ENCODE measurements around the gene LRMDA. TPM values are rescaled to one million over a fixed set of nuclear protein-coding genes. Genes with fewer than 3 reads are reported as not detected.

LRMDA gene
- total and polyA plus RNA-seq, 10 of the 15 experiments (the other 5 are each of a cell fraction or from before 2014, with no cell fraction given), result 0.07 to 0.54 (median 0.29) TPM; not detected in 4

- no peak for TF ChIP-seq PML (IDR thresholded peaks at IDR 0.05; ENCODE audit: low read length)
These were observed 488.5 kb downstream of the LRMDA start (continued) for GRCh38 chr10:75919913-75920312.

GRCh38 chr10:75922435-75922834, 491.0 kb downstream of the LRMDA start:
- H3K27ac ChIP-seq (ENCODE audit: control insufficient read depth, insufficient read depth), result no peak overlapping the region
- ATAC-seq (no peak), DNase-seq (ENCODE audit: low read depth, low spot score) (no peak), FAIRE-seq (no peak)
- ChIA-PET CTCF (interaction anchor here (0.7 kb wide), 1 partner anchor 37 kb away, joined by 4 read pairs; no protein-coding TSS in a partner anchor), SMC1A (ENCODE audit: uncharacterized antibody, unreplicated experiment) (interaction anchor here (1.1 kb wide), 1 partner anchor 85 kb away, joined by 3 read pairs; no protein-coding TSS in a partner anchor), RAD21 (ENCODE audit: unreplicated experiment) (no interaction called here), POLR2A (no interaction called here)
- no peaks in the 10 kb centered on the region for H3K9me3 ChIP-seq (replicated peaks; ENCODE audit: control insufficient read depth, insufficient read depth, low read length)
- intact Hi-C loops (cut with micrococcal nuclease; ENCODE audit: unreplicated experiment), result no loop called here
- no peaks in the 10 kb centered on the region for H3K4me1 ChIP-seq (ENCODE audit: control insufficient read depth, insufficient read depth, low read length)
- no peaks in the 10 kb centered on the region for H3K36me3 ChIP-seq (ENCODE audit: control insufficient read depth in 2 of 2, insufficient read depth in 2 of 2, low read length in 1 of 2)
- no peaks in the 10 kb centered on the region for H3K79me2 ChIP-seq (ENCODE audit: control insufficient read depth, insufficient read depth, low read length)
- no peaks in the 10 kb centered on the region for H3K27me3 ChIP-seq (replicated peaks in 1 of 2; ENCODE audit: control insufficient read depth in 2 of 2, insufficient read depth in 2 of 2, low read length in 1 of 2)
- no TSS peak for BruUV-seq (replicated peaks)
- TF ChIP-seq HDAC6 (IDR thresholded peaks at IDR 0.05; ENCODE audit: unreplicated experiment), result no peak
- TF ChIP-seq SPI1 (IDR thresholded peaks at IDR 0.05; ENCODE audit: borderline replicate concordance, insufficient read depth, low read depth, low read length), result no peak
- TF ChIP-seq CBX5 (IDR thresholded peaks at IDR 0.05; ENCODE audit: low read depth), result no peak
- TF ChIP-seq ZNF592 (IDR thresholded peaks at IDR 0.05), result no peak
- TF ChIP-seq EGR1 (IDR thresholded peaks at IDR 0.05; ENCODE audit: borderline replicate concordance in 1 of 2, low read depth in 2 of 2, low read length in 2 of 2), result no peak
- TF ChIP-seq HCFC1 (IDR thresholded peaks at IDR 0.05; ENCODE audit: low read length), result no peak
- TF ChIP-seq ZNF622 (IDR thresholded peaks at IDR 0.05), result no peak
- no peak for TF ChIP-seq ZBED1 (IDR thresholded peaks at IDR 0.05; ENCODE audit: borderline replicate concordance)
- TF ChIP-seq SRF (IDR thresholded peaks at IDR 0.05; ENCODE audit: low read depth in 2 of 2, low read length in 2 of 2), result no peak
- no peak overlapping the region for H3K4me3 ChIP-seq
- in situ Hi-C loops (cut with MboI), result no loop called here
- H4K20me1 ChIP-seq (ENCODE audit: control insufficient read depth, insufficient read depth), result no peaks in the 10 kb centered on the region
- no peak overlapping the region for H3K4me2 ChIP-seq (ENCODE audit: control insufficient read depth, insufficient read depth)
- no peak overlapping the region for H2AFZ ChIP-seq (ENCODE audit: control insufficient read depth, low read depth, low read length)
- H3K9ac ChIP-seq (ENCODE audit: control insufficient read depth, insufficient read depth, low read length), result no peak overlapping the region

All from GM12878 (cell line).